ENCODE results near the gene ZMAT5.

- TF ChIP-seq, protein P1, sequence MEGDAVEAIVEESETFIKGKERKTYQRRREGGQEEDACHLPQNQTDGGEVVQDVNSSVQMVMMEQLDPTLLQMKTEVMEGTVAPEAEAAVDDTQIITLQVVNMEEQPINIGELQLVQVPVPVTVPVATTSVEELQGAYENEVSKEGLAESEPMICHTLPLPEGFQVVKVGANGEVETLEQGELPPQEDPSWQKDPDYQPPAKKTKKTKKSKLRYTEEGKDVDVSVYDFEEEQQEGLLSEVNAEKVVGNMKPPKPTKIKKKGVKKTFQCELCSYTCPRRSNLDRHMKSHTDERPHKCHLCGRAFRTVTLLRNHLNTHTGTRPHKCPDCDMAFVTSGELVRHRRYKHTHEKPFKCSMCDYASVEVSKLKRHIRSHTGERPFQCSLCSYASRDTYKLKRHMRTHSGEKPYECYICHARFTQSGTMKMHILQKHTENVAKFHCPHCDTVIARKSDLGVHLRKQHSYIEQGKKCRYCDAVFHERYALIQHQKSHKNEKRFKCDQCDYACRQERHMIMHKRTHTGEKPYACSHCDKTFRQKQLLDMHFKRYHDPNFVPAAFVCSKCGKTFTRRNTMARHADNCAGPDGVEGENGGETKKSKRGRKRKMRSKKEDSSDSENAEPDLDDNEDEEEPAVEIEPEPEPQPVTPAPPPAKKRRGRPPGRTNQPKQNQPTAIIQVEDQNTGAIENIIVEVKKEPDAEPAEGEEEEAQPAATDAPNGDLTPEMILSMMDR (IDR thresholded peaks at IDR 0.05; ENCODE audit: low read length): no peak
- TF ChIP-seq EZH2 (optimal IDR thresholded peaks at IDR 0.05; ENCODE audit: low read depth, low read length): no peak
These were observed 62.1 kb downstream of the ZMAT5 start for GRCh38 chr22:29704528-29705285.

All from MM.1S (cell line).